Mesendoderm (in vitro differentiated cells): ENCODE data around the gene ADGRL1.

ENCODE experiments used
- DNase-seq: peaks from one replicate; pipeline ENCODE4 v3.0.0; 2013
- H2AK5ac ChIP-seq: 2 replicates; pipeline ENCODE4 v1.6.1; 2013; ENCODE audit warnings: low read length, inconsistent platforms
- H2BK120ac ChIP-seq: 2 replicates; pipeline ENCODE4 v1.6.1; 2013; ENCODE audit warnings: low read depth, mild to moderate bottlenecking, low read length, moderate library complexity, mixed read lengths
- H2BK15ac ChIP-seq: replicated peaks from 2 replicates; pipeline ENCODE4 v1.6.1; 2013; ENCODE audit warnings: low read depth, mild to moderate bottlenecking, moderate library complexity
- H2BK5ac ChIP-seq: 2 replicates; pipeline ENCODE4 v1.6.1; 2013; ENCODE audit warnings: low read length, inconsistent platforms
- H3K18ac ChIP-seq: 2 replicates; pipeline ENCODE4 v1.6.1; 2013; ENCODE audit warnings: mild to moderate bottlenecking, low read length, mixed read lengths
- H3K23ac ChIP-seq: one replicate; pipeline ENCODE4 v1.6.1; 2013; ENCODE audit warnings: low read length
- H3K27ac ChIP-seq: 2 replicates; pipeline ENCODE4 v1.5.1; 2013; ENCODE audit warnings: low read depth, mild to moderate bottlenecking, inconsistent platforms, low read length, moderate library complexity
- H3K27me3 ChIP-seq: 2 replicates; pipeline ENCODE4 v1.6.1; 2013; ENCODE audit warnings: low read length, control low read depth, mild to moderate bottlenecking, inconsistent platforms; ENCODE audit not compliant: insufficient read depth, poor library complexity
- H3K36me3 ChIP-seq: 2 replicates; pipeline ENCODE4 v1.6.1; 2013; ENCODE audit warnings: low read length, inconsistent platforms; ENCODE audit not compliant: control insufficient read depth, insufficient read depth
- H3K4ac ChIP-seq: one replicate; pipeline ENCODE4 v1.6.1; 2013; ENCODE audit warnings: low read depth, mild to moderate bottlenecking, low read length, moderate library complexity
- H3K4me1 ChIP-seq: 2 replicates; pipeline ENCODE4 v1.6.1; 2013; ENCODE audit warnings: low read depth, low read length, inconsistent platforms; ENCODE audit not compliant: control insufficient read depth
- H3K4me2 ChIP-seq: 2 replicates; pipeline ENCODE4 v1.6.1; 2013; ENCODE audit warnings: low read length
- H3K4me3 ChIP-seq: 2 replicates; pipeline ENCODE4 v1.5.1; 2013; ENCODE audit warnings: mild to moderate bottlenecking, low read length
- H3K56ac ChIP-seq: one replicate; pipeline ENCODE4 v1.6.1; 2013; ENCODE audit warnings: low read length
- H3K79me1 ChIP-seq: 2 replicates; pipeline ENCODE4 v1.6.1; 2013; ENCODE audit warnings: low read length, inconsistent platforms
- H3K79me2 ChIP-seq: 2 replicates; pipeline ENCODE4 v1.6.1; 2013; ENCODE audit warnings: mild to moderate bottlenecking, low read length; ENCODE audit not compliant: control insufficient read depth, insufficient read depth
- H3K9ac ChIP-seq: 2 replicates; pipeline ENCODE4 v1.6.1; 2013; ENCODE audit warnings: low read length, inconsistent platforms
- H4K5ac ChIP-seq: one replicate; pipeline ENCODE4 v1.6.1; 2013; ENCODE audit warnings: low read length
- H4K8ac ChIP-seq: one replicate; pipeline ENCODE4 v1.6.1; 2013; ENCODE audit warnings: low read depth, mild to moderate bottlenecking, control low read depth, low read length, moderate library complexity
- WGBS: extraction: QIAGEN DNeasy Blood & Tissue Kit; methylation state at CpG from one replicate; pipeline ENCODE4 v1.1.7; 2013; ENCODE audit warnings: low lambda C conversion rate, missing lambda C conversion rate; ENCODE audit not compliant: insufficient coverage; ENCODE audit errors: extremely low coverage; 5-methylcytosine and 5-hydroxymethylcytosine counted together

The ADGRL1 gene

GRCh38 chr19:14118165-14119051 is 87.6 kb downstream of the ADGRL1 start:
- H3K36me3 ChIP-seq: peaks cover 1% of the 10 kb centered on the region
- no CpG with 5 or more reads among the region's 61 CpGs for WGBS
- H3K56ac ChIP-seq: peak overlapping the region; percentile 95
- peak overlapping the region; percentile 89 for H3K9ac ChIP-seq
- H2AK5ac ChIP-seq: no peak overlapping the region
- H2BK15ac ChIP-seq: no peak overlapping the region
- no peak overlapping the region for H4K5ac ChIP-seq
- H3K4ac ChIP-seq: peak overlapping the region; percentile 20
- H3K27me3 ChIP-seq: no peaks in the 10 kb centered on the region
- peak overlapping the region; percentile 40 for H3K18ac ChIP-seq
- no peaks in the 10 kb centered on the region for H3K79me2 ChIP-seq
- peak overlapping the region; percentile 89 for H3K4me2 ChIP-seq
- peaks cover 4% of the 10 kb centered on the region for H3K79me1 ChIP-seq
- H2BK120ac ChIP-seq: no peak overlapping the region
- H2BK5ac ChIP-seq: no peak overlapping the region
- peak overlapping the region; percentile 41 for H3K4me3 ChIP-seq
- peaks cover 6% of the 10 kb centered on the region for H3K4me1 ChIP-seq
- H3K27ac ChIP-seq: peak overlapping the region; percentile 76
- peak overlapping the region; percentile 98 for H3K23ac ChIP-seq
- H4K8ac ChIP-seq: no peak overlapping the region
- DNase-seq: peak; percentile 28

GRCh38 chr19:14117668-14118164 is 88.3 kb downstream of the ADGRL1 start, which contains the start of gene PRKACA:
Gene PRKACA, minus strand, starts transcription at chr19:14117762. Its CDS starts 215 bp downstream, at chr19:14117547.
- Histone ChIP-seq H2BK5ac (no peak within 1 kb of the TSS), H2BK15ac (no peak within 1 kb of the TSS), H3K4me2 (peak within 1 kb of the TSS; percentile 89), H3K56ac (peak within 1 kb of the TSS; percentile 95), H3K4me3 (peak within 1 kb of the TSS; percentile 57), H3K18ac (peak within 1 kb of the TSS; percentile 40), H2BK120ac (no peak within 1 kb of the TSS), H3K4me1 (peaks cover 11% of the 10 kb centered on the region), H3K9ac (peak within 1 kb of the TSS; percentile 89), H3K4ac (peak within 1 kb of the TSS; percentile 20), H3K23ac (peak within 1 kb of the TSS; percentile 98), H3K36me3 (peaks cover 1% of the 10 kb centered on the region), H3K27me3 (no peaks in the 10 kb centered on the region), H3K27ac (peak within 1 kb of the TSS; percentile 76), H2AK5ac (no peak within 1 kb of the TSS), H4K5ac (no peak within 1 kb of the TSS), H3K79me2 (no peaks in the 10 kb centered on the region), H3K79me1 (peaks cover 4% of the 10 kb centered on the region), H4K8ac (no peak within 1 kb of the TSS)
- WGBS: no CpG with 5 or more reads among the region's 67 CpGs
- DNase-seq: peak; percentile 99

GRCh38 chr19:14116918-14117578 is 88.9 kb downstream of the ADGRL1 start:
- Histone ChIP-seq H3K27me3 (no peaks in the 10 kb centered on the region), H3K27ac (no peak overlapping the region)

GRCh38 chr19:14116525-14116917 is 89.4 kb downstream of the ADGRL1 start:
- no peaks in the 10 kb centered on the region for H3K27me3 ChIP-seq
- H3K36me3 ChIP-seq: peaks cover 1% of the 10 kb centered on the region
- H3K4me2 ChIP-seq: peak overlapping the region; percentile 85
- peaks cover 4% of the 10 kb centered on the region for H3K79me1 ChIP-seq
- WGBS: no CpG with 5 or more reads among the region's 6 CpGs
- H3K18ac ChIP-seq: no peak overlapping the region
- H2BK15ac ChIP-seq: no peak overlapping the region
- no peak overlapping the region for H2BK120ac ChIP-seq
- H3K23ac ChIP-seq: no peak overlapping the region
- H3K56ac ChIP-seq: peak overlapping the region; percentile 87
- no peak overlapping the region for H3K4me3 ChIP-seq
- H4K8ac ChIP-seq: no peak overlapping the region
- no peak overlapping the region for H3K27ac ChIP-seq
- H4K5ac ChIP-seq: no peak overlapping the region
- no peak overlapping the region for H3K4ac ChIP-seq
- no peak for DNase-seq
- H3K4me1 ChIP-seq: peaks cover 13% of the 10 kb centered on the region
- H2BK5ac ChIP-seq: no peak overlapping the region
- H3K79me2 ChIP-seq: no peaks in the 10 kb centered on the region
- H3K9ac ChIP-seq: peak overlapping the region; percentile 74
- no peak overlapping the region for H2AK5ac ChIP-seq

More at GRCh38 chr19:14116918-14117578, 88.9 kb downstream of the ADGRL1 start:
- Histone ChIP-seq H3K79me1 (peaks cover 4% of the 10 kb centered on the region), H2BK15ac (no peak overlapping the region), H4K5ac (no peak overlapping the region), H3K79me2 (no peaks in the 10 kb centered on the region), H3K23ac (no peak overlapping the region), H4K8ac (no peak overlapping the region), H3K36me3 (peaks cover 1% of the 10 kb centered on the region), H2AK5ac (no peak overlapping the region), H3K4me1 (peaks cover 11% of the 10 kb centered on the region), H3K9ac (peak overlapping the region; percentile 74), H3K4me3 (peak overlapping the region; percentile 57), H3K56ac (peak overlapping the region; percentile 87), H3K4ac (peak overlapping the region; percentile 4), H3K18ac (peak overlapping the region; percentile 15), H2BK5ac (no peak overlapping the region), H2BK120ac (no peak overlapping the region), H3K4me2 (peak overlapping the region; percentile 85)
- no CpG with 5 or more reads among the region's 33 CpGs for WGBS
- no peak for DNase-seq

- Histone ChIP-seq H3K4me3 (no peak overlapping the region), H3K4ac (no peak overlapping the region), H2BK15ac (no peak overlapping the region), H3K79me1 (peaks cover 4% of the 10 kb centered on the region), H3K27ac (no peak overlapping the region), H3K18ac (no peak overlapping the region), H4K8ac (no peak overlapping the region), H3K4me2 (no peak overlapping the region), H3K36me3 (peaks cover 1% of the 10 kb centered on the region), H3K27me3 (no peaks in the 10 kb centered on the region), H2AK5ac (no peak overlapping the region), H3K56ac (no peak overlapping the region), H3K4me1 (peaks cover 13% of the 10 kb centered on the region), H3K9ac (no peak overlapping the region), H3K23ac (no peak overlapping the region), H3K79me2 (no peaks in the 10 kb centered on the region), H2BK5ac (no peak overlapping the region), H2BK120ac (no peak overlapping the region), H4K5ac (no peak overlapping the region)
- no CpG with 5 or more reads among the region's 5 CpGs for WGBS
- DNase-seq: no peak
These were observed 90.2 kb downstream of the ADGRL1 start for GRCh38 chr19:14115756-14116155.
